Lung microvascular endothelial cell (primary cell): ENCODE results near the gene FAM20B. TPM values are rescaled to one million over a fixed set of nuclear protein-coding genes. Genes with fewer than 3 reads are reported as not detected.
A peak's percentile ranks its signal among the peaks of the same experiment; 100 is the strongest.
"Not testable (repeated sequence)": the region's sequence is repeated elsewhere in the genome, so short reads cannot be mapped to it uniquely, and the experiment has no call there.

Experiments used
- DNase-seq, 2 donors: peaks; one replicate each; pipeline versions ENCODE4 v3.0.0 to v3.0.0-alpha.2; 2010; ENCODE audit warnings: low read depth in 2 of 2
- total RNA-seq: library from RNA; depleted of rRNA; stranded (reverse); fragments of >200 nt; gene quantifications from 2 replicates; pipeline ENCODE4 v1.2.1, GENCODE V29; 2014

FAM20B gene
- total RNA-seq = 19.2 and 25.6 TPM in 2 replicates

DNA sequence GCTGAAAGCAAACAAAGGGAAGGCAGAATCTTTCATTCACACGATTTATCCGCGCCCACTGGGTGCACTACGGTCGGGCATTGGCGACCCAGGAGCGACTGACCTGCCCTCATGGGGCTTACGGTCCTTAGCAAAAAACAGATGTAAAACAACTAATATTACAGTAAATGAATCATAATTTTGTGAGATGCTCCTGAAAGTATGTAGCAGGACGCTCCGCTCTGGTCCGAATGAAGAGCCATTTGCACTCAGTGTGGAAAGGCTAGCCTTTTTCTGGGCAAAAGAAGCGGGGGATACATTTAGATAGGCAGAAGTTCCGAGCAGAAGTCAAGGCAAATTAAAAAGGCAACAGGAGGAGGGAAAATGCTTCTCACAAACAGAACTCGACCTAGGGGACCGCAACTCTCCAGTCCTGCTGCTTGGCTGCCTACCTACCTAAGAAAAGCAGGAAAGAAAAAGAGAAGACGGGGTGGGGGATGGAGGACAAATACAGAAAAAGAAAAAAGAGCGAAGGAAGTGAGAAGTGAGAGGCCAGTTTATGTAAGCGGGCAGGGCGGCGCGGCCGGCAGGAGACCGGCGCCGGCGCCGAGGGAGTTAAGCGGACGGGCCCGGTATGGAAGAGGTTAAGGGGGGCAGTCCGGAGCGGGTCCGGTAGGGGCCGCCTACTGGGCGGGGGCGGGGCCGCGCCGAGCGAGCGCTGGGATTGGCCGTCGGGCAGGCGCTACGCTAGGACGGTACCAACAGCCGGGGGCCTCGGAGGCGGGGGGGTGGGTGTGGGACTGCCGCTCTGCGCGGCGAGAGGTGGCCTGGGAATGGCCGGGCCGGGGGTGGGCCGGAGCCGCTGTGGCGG is at the start of gene FAM20B:
FAM20B (plus strand) TSS at position 770 of the 850 bp plus-strand sequence. CDS start 17,954 bp downstream, outside the sequence.
- peak; percentile 95 to 97 for DNase-seq

GRCh38 chr1:178976541-178976940 is 49.2 kb upstream of the FAM20B start:
- DNase-seq = no peak

DNA sequence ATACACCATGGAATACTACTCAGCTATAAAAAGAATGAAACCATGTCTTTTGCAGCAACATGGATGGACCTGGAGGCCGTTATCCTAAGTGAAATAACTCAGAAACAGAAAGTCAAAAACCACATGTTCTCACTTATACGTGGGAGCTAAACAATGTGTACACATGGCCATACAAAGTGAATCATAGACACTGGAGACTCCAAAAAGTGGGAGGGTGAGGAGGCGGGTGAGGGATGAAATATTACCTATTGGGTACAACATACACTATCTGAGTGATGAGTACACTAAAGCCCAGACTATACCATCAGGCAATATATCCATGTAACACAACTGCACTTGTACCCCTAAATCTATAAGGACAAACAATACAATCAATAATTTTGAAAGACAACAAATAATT is 39.5 kb upstream of the FAM20B start:
- DNase-seq = no peak

- not testable (repeated sequence) for DNase-seq
Measured at GRCh38 chr1:178988198-178988597, 37.5 kb upstream of the FAM20B start.

GRCh38 chr1:178993559-178993958 is 32.1 kb upstream of the FAM20B start:
- no peak for DNase-seq

DNA sequence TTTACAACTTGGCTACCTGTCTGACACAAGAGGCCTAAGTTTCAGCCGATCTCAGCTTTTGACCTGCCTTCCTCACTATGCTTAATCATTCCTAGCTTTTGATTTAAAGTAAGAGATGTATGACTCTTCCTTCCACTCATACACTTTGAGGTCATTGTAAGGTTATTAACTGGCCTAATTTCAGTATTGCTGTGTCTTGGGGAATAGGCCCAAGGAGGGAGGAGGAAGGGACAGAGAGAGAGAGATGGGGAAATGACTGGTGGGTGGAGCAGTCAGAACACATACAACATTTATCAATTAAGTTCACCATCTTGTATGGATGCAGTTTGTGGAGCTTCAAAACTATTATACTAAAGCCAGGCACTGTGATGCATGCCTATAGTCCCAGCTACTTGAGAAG is 28.3 kb upstream of the FAM20B start:
- no peak for DNase-seq

DNA sequence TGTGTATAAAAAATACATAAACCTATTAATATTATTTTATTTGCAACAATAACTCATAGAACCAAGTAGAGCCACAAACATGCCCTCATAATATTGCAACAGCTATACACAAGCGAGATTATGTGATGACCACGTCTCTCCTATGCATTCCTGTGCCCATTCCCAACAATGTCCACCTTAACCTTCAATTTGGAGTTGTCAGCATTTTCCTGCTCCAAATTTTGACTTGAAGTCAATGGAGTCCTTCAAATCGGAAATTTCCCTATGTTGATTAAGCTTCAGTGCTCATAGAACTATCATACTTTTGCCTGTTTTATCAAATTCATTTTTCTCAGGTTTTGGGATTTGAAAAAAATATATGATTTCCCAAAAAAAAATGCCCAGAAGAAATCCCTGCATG is 27.4 kb upstream of the FAM20B start:
- DNase-seq = no peak

DNA sequence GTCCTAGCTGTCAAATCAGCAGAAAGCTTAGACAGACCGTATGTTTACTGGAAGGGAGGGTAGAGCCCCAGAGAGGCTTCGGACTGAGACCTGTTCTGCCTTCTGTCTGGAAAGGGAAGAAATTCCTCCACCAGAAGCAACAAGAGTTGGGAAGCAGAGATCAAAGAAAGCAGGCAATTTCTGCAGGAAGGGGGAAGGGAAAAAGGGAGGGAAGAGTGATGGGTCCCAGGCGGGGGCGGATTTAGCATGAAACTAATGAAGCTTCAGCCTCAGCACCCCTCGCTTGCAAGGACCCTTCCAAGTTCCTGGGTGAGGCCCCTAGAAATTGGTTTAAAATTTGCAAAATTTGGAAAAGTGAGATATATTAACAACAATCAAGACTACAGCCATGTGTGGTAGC is 26.6 kb upstream of the FAM20B start:
- no peak for DNase-seq

DNA sequence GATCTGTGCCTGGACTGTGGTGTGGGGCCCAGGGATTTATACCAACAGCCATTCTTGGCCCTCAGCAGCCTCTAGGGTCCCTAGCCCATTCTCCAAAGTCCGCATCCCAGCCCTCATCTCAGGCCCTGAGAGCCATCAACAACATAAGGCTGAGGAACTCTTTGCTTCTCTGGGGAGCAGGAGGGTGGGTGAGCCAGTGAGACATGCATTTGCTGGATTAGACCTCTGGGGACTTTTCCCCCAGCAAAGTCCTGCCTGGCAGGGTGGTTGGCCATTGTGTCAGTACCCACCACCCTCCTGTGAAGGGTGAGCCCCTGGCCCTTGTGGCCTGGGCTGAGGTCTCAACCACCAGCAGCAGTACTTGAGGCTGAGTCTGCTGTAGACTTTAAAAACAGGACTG is 24.2 kb upstream of the FAM20B start:
- no peak for DNase-seq

GRCh38 chr1:179002064-179002463 is 23.6 kb upstream of the FAM20B start:
- not testable (repeated sequence) for DNase-seq

- DNase-seq = peak; percentile 64 to 71
Measured at GRCh38 chr1:179002552-179003345, 22.9 kb upstream of the FAM20B start.

GRCh38 chr1:179003512-179004066 is 22.1 kb upstream of the FAM20B start:
- no peak for DNase-seq

DNA sequence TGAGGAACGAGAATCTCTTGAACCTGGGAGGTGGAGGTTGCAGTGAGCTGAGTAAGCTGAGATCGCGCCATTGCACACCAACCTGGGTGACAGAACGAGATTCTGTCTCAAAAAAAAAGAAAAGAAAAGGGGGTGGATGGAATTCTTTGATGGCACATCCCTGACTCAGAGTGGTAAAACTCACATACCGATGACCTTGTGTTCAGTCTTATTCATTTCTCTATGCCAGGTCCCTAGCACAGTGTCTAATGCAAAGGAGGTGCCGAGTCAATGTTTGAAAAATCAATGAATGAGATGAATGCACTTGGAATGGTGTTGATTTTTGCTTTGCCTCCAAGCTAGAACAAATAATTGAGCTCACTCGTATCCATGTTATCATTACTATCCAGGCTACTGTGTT is 18.5 kb upstream of the FAM20B start:
- DNase-seq = no peak

DNA sequence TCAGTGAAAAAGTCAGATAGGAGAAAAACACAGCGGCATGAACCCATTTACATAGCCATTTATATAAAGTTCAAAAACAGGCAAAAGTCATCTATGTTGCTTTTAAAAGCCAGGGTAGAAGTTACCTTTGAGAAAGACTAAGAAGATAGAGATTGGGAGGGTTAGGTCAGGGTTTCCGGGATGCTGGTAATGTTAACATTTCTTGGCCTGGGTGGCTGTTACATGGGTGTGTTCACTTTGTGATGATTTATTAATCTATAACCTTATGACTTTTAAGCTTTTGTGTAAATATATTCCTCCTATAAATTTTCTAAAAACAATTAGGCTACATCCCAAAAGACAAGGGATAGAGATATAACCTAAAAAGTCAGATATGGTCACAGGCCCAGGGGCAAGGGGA is 15.0 kb upstream of the FAM20B start:
- no peak for DNase-seq

DNA sequence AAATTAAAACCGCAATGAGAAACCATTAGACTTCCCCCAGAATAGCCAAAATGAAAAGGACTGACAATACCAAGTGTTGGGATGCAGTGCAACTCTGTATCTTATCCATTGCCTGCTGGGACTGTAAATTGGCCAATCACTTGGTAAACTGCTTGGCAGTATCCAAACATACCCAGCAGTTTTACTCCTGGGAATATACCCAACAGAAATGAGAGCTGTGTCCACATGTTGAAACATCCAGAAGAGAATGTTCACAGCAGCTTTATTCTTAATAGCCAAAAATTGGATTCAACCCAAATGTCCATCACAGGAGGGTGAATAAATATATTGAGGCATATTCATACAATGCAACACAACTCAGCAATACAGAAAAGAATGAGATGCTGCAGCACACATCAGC is 13.7 kb upstream of the FAM20B start:
- no peak for DNase-seq

- no peak for DNase-seq
Measured at GRCh38 chr1:179014123-179014522, 11.6 kb upstream of the FAM20B start.

DNA sequence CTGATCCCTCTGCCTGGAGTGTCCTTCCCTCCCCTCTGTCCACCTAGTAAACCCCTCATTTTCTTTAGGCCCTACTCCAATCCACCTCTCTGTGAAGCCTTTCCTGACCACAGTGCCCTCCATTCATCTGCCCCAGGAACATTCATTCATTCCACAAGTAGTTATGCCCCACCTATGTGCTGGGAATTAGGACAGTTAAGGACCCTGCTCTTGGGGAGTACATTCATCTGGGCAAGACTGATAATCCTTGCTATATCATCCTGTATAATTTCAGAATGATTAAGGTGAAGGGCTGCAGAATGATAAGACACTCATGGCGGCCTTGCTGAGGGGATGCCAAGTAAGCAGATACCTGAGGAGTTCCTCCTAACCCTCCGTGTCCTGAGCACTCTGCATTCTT is 10.3 kb upstream of the FAM20B start:
- DNase-seq = no peak

DNA sequence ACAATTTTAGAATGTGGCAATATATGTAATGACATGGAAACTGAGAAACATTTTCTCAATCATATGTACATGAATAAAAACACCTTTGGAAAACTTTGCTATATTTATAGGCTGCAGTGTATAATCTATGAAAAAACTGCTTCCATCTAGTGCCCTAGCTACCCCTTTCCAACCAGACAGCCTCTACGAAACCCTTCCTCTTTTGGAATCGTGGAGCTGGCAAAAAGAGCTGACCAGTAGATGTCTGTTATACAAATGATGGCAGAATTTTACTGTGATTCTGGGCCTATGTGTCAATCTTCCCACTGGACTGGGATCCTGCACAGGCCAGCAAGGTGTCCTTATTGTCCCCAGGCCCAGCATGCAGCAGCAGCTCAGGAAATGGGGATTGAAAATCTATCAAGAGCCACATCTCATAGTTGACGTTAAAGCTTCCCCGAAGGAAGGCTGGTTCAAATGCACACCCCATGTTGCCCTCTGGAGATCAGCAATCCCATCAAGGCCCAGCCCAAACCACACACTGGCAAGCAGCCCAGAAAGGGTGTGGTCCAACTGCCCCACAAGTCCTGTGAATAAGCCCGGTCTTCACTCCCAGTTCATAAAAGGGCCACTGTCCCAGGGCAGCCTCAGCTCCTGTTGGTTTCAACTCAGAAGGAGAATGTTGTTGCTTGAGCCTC is 8.8 kb upstream of the FAM20B start:
- peak; percentile 63 to 86 for DNase-seq

DNA sequence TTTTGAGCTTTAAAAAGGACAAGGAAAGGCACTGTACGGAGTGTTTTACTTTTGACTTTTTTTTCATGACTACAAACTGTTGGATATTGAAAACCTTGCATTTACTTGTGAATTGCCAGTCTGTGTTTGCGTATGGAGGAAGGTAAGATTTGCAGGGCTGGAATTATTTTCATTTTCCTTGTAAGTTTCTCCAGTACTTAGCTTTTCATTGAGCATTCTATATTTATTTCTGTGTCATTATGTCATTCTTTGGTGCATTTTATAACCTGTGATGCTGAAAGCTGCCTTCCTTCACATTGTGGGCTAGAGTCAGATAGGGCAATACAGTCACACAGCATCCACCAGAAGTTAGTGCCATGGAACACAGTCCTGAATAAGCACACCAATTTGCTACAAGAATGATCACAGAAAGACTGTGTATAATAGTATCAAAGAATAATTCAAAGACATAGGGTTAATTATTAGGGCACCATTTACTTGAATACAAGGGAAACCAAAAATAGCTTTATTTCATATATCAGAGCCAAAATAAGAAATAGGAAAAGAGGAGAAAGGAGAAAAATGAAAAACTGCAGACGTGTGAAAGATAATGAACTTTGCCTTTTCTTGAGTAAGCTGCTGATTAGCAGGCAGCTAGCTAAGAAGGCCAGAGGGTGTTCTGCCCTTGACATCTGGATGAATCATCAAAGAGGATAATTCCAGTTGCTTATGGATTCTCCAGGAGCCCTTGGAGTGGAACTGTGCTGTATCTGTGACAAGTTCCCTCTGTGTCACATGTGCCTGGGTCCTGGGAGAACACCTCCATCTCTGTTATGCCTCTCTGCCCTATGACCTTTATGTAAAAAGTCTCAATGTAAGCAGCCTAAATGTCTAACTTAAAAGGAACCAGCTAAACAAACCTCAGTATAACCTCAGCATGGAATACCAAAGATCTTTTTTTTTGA is 8.0 kb upstream of the FAM20B start:
- peak in 1 of 2 donors; percentile 22 for DNase-seq

GRCh38 chr1:179021873-179022272 is 3.8 kb upstream of the FAM20B start:
- DNase-seq = peak in 1 of 2 donors; percentile 18
